Activated B cell treated with CpG ODN at 0.5 μM for 24 hours (primary cell): ENCODE data around the gene SHISA6. TPM values are rescaled to one million over a fixed set of nuclear protein-coding genes. Genes with fewer than 3 reads are reported as not detected.

Source experiments
- ATAC-seq: fragments of 200-7000 bp; cut with Tn5 transposase; one replicate; pipeline ENCODE4 v1.10.0; 2021; ENCODE audit warnings: low read depth, mild to moderate bottlenecking, moderate library complexity
- CTCF ChIA-PET: fragments of 350-600 bp; sonication (Branson Sonifier 250); formaldehyde crosslinking; loops from one replicate; lab custom pipeline; 2021; ENCODE audit warnings: antibody characterized with exemption; lab: Charles Lee
- POLR2A ChIA-PET: fragments of 350-600 bp; sonication (Branson Sonifier 250); formaldehyde crosslinking; loops from one replicate; lab custom pipeline; 2021; ENCODE audit warnings: antibody characterized with exemption; lab: Charles Lee
- DNase-seq: peaks from one replicate; pipeline ENCODE4 v3.0.0; 2022
- H3K27ac Mint-ChIP-seq: one replicate; pipeline ENCODE4 v1.8.0; 2020; ENCODE audit warnings: mixed read lengths
- H3K27me3 Mint-ChIP-seq: one replicate; pipeline ENCODE4 v1.8.0; 2021; ENCODE audit warnings: mixed read lengths
- H3K36me3 Mint-ChIP-seq: one replicate; pipeline ENCODE4 v1.8.0; 2021; ENCODE audit warnings: low read depth, mixed read lengths
- H3K4me1 Mint-ChIP-seq: one replicate; pipeline ENCODE4 v1.8.0; 2021; ENCODE audit warnings: mixed read lengths
- H3K4me3 Mint-ChIP-seq: one replicate; pipeline ENCODE4 v1.8.0; 2020; ENCODE audit warnings: mild to moderate bottlenecking, mixed read lengths
- H3K9me3 Mint-ChIP-seq: one replicate; pipeline ENCODE4 v1.8.0; 2020; ENCODE audit warnings: mixed read lengths
- CTCF ChIP-seq: fragments of 200-600 bp; IDR thresholded peaks from one replicate; pipeline ENCODE4 v1.8.0; 2022; ENCODE audit warnings: antibody characterized with exemption, mild to moderate bottlenecking
- intact Hi-C: fragments of 100-400 bp; cut with micrococcal nuclease; formaldehyde crosslinking; loops from one replicate; pipeline ENCODE4 v1.15.1; 2024
- total RNA-seq: library from RNA; stranded (reverse); gene quantifications from 2 replicates; pipeline ENCODE4 v1.2.3, GENCODE V29; 2022

SHISA6 gene
- total RNA-seq, 1 donor from 2014 or later: not detected

DNA sequence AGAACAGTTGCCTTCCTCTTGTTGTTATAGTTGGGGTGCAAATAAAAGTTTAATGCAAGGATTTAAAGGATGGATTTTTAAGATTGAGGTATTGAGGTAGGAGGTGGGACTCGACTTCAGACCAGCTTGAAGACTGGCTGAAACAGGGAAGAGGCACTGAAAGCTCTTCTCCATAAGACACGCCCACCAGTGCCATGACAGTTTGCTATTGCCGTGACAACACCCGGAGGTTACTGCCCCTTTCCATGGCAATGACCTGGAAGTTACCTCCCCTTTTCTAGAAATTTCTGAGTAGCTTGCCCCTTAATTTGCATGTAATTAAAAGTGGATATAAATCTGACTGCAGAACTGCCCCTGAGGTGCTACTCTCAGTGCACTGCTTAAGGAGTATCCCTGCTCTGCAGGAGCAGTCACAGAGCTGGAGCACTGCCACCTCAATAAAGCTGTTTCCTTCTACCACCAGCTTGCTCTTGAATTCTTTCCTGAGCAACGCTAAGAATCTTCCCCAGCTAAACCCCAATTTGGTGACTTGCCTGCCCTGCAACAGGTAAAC, 122.6 kb downstream of the SHISA6 start:
- H3K4me1 Mint-ChIP-seq: no peaks in the 10 kb centered on the region
- no peaks in the 10 kb centered on the region for H3K27me3 Mint-ChIP-seq
- ChIA-PET CTCF (no interaction called here), POLR2A (no interaction called here)
- H3K36me3 Mint-ChIP-seq: no peaks in the 10 kb centered on the region
- DNase-seq (no peak), ATAC-seq (no peak)
- no peak overlapping the region for H3K4me3 Mint-ChIP-seq
- H3K27ac Mint-ChIP-seq: no peak overlapping the region
- intact Hi-C loops: no loop called here
- no peak for TF ChIP-seq CTCF
- H3K9me3 Mint-ChIP-seq: no peaks in the 10 kb centered on the region

GRCh38 chr17:11366272-11366850, 125.3 kb downstream of the SHISA6 start:
- TF ChIP-seq CTCF: no peak
- Mint-ChIP-seq H3K9me3 (peaks cover 3% of the 10 kb centered on the region), H3K36me3 (no peaks in the 10 kb centered on the region), H3K4me3 (no peak overlapping the region), H3K4me1 (no peaks in the 10 kb centered on the region), H3K27me3 (no peaks in the 10 kb centered on the region), H3K27ac (no peak overlapping the region)
- intact Hi-C loops: no loop called here
- ChIA-PET POLR2A (no interaction called here), CTCF (no interaction called here)
- DNase-seq (no peak), ATAC-seq (no peak)

DNA sequence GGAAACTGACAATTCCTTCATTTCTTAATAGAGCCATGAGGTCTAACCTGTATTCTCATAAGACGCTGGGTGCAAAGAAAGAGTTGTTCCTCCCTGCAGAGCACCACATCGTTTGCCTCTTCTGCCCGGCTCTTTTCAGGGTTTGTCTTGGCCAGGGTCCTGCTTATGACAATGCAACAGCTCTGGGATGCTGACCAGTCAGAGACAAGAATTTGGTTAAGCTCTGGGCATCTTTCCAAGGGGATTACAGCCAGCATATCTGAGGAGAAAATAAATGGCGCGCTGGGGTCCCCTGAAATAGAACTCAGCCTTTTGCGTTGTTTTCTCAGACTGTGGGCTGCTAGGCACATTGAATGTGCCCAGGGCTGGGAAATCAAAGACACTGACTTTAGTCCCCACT, 128.6 kb downstream of the SHISA6 start:
- TF ChIP-seq CTCF: no peak
- peaks cover 3% of the 10 kb centered on the region for H3K9me3 Mint-ChIP-seq
- H3K27me3 Mint-ChIP-seq: no peaks in the 10 kb centered on the region
- ChIA-PET CTCF (no interaction called here), POLR2A (no interaction called here)
- DNase-seq (no peak), ATAC-seq (no peak)
- no peak overlapping the region for H3K4me3 Mint-ChIP-seq
- H3K36me3 Mint-ChIP-seq: no peaks in the 10 kb centered on the region
- H3K27ac Mint-ChIP-seq: no peak overlapping the region
- H3K4me1 Mint-ChIP-seq: no peaks in the 10 kb centered on the region
- intact Hi-C loops: no loop called here

DNA sequence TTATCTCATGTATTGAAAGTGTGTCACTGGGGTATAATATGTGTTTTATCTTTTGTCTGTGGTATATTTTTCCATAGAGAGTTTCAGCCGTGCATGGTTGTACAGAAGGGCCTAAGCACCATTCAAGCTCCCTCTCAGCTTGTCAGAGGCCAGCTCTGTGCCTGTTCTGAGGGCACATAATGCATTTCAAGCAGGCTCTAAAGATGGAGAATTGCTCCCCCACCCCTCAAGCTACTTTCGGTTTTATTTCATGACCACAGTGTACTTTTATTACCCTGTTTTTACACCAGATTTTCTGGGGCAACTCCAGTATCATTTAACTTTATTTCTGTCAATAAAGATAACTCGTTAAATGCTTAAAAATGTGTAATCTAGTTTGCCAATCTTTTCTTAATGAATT, 131.7 kb downstream of the SHISA6 start:
- intact Hi-C loops: no loop called here
- POLR2A ChIA-PET: no interaction called here
- no peak for TF ChIP-seq CTCF
- no peaks in the 10 kb centered on the region for H3K36me3 Mint-ChIP-seq
- H3K27me3 Mint-ChIP-seq: no peaks in the 10 kb centered on the region
- DNase-seq (no peak), ATAC-seq (no peak)
- CTCF ChIA-PET: no interaction called here
- no peak overlapping the region for H3K27ac Mint-ChIP-seq
- no peaks in the 10 kb centered on the region for H3K4me1 Mint-ChIP-seq
- H3K9me3 Mint-ChIP-seq: peaks cover 3% of the 10 kb centered on the region
- no peak overlapping the region for H3K4me3 Mint-ChIP-seq

DNA sequence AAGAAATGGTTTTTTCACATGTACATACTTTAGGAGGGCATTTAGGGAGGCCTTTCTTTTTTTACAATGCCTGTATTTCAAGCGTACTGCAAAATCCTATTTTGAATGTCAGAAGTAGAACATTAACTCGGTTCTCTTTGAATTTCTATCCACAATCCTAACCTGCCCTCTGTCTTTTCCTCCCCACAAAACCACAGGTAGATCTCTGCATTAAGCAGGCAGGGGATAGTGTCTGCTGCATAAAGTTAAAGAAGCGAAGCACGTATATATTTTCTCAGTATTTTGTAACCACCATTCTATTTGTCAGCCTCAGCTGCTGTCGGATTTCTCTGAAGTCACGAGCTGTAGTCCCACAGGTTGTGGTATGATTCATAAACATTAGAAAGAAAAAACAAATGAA, 137.5 kb downstream of the SHISA6 start:
- ChIA-PET POLR2A (no interaction called here), CTCF (no interaction called here)
- no peak for TF ChIP-seq CTCF
- ATAC-seq: no peak
- Mint-ChIP-seq H3K36me3 (no peaks in the 10 kb centered on the region), H3K4me1 (no peaks in the 10 kb centered on the region), H3K4me3 (no peak overlapping the region), H3K27me3 (no peaks in the 10 kb centered on the region), H3K9me3 (peaks cover 5% of the 10 kb centered on the region), H3K27ac (no peak overlapping the region)
- DNase-seq: no peak
- intact Hi-C loops: no loop called here
